Calu3 (cell line): ENCODE measurements around the gene MYL12B. TPM values are rescaled to one million over a fixed set of nuclear protein-coding genes. Genes with fewer than 3 reads are reported as not detected.
"Not testable (repeated sequence)": the region's sequence is repeated elsewhere in the genome, so short reads cannot be mapped to it uniquely, and the experiment has no call there.

Experiments
- BruUV-seq: library from RNA; stranded (reverse); fragments of 400-500 nt; replicated peaks from 2 replicates; lab custom pipeline; 2021; lab: Mats Ljungman, UMichigan
- CTCF ChIA-PET: fragments of 300-600 bp; sonication (Branson Sonifier 250); formaldehyde crosslinking; loops from one replicate; lab custom pipeline; 2022; ENCODE audit warnings: antibody characterized with exemption; lab: Charles Lee
- DNase-seq: peaks from one replicate; pipeline ENCODE4 v3.0.0; 2022
- H3K27ac Mint-ChIP-seq: one replicate; pipeline ENCODE4 v1.8.0; 2022; ENCODE audit warnings: mixed read lengths; ENCODE audit not compliant: unreplicated experiment
- H3K27me3 Mint-ChIP-seq: one replicate; pipeline ENCODE4 v1.8.0; 2022; ENCODE audit warnings: mixed read lengths; ENCODE audit not compliant: unreplicated experiment
- H3K36me3 Mint-ChIP-seq: one replicate; pipeline ENCODE4 v1.8.0; 2022; ENCODE audit warnings: mild to moderate bottlenecking, moderate library complexity, mixed read lengths; ENCODE audit not compliant: insufficient read depth, unreplicated experiment
- H3K4me1 Mint-ChIP-seq: one replicate; pipeline ENCODE4 v1.8.0; 2022; ENCODE audit warnings: mild to moderate bottlenecking, low read depth, mixed read lengths; ENCODE audit not compliant: unreplicated experiment
- H3K4me3 Mint-ChIP-seq: one replicate; pipeline ENCODE4 v1.8.0; 2022; ENCODE audit warnings: mild to moderate bottlenecking, low read depth, moderate library complexity, mixed read lengths; ENCODE audit not compliant: unreplicated experiment
- H3K9me3 Mint-ChIP-seq: one replicate; pipeline ENCODE4 v1.8.0; 2022; ENCODE audit warnings: low read depth, mixed read lengths; ENCODE audit not compliant: unreplicated experiment
- intact Hi-C: fragments of 100-400 bp; cut with micrococcal nuclease; formaldehyde crosslinking; loops from one replicate; pipeline ENCODE4 v1.10.0; 2022; ENCODE audit not compliant: unreplicated experiment
- total RNA-seq: library from RNA; stranded (reverse); gene quantifications from 2 replicates; pipeline ENCODE4 v1.2.3, GENCODE V29; 2022
- TF ChIP-seq, protein P1 (sequence below): fragments of 200-600 bp; IDR thresholded peaks from one replicate; pipeline ENCODE4 v1.8.0; 2022; ENCODE audit warnings: antibody characterized with exemption; ENCODE audit not compliant: unreplicated experiment

The MYL12B gene
- total RNA-seq, 1 experiment from 2014 or later, result 523 TPM

GRCh38 chr18:3269241-3269913 lies 7.4 kb downstream of the MYL12B start:
- peaks cover 55% of the 10 kb centered on the region for H3K36me3 Mint-ChIP-seq
- H3K27ac Mint-ChIP-seq, result peak overlapping the region; percentile 21
- no peak for DNase-seq
- intact Hi-C loops, result no loop called here
- H3K4me1 Mint-ChIP-seq, result peaks cover 68% of the 10 kb centered on the region
- CTCF ChIA-PET, result no interaction called here
- BruUV-seq, result no TSS peak
- H3K27me3 Mint-ChIP-seq, result no peaks in the 10 kb centered on the region
- TF ChIP-seq, protein P1, sequence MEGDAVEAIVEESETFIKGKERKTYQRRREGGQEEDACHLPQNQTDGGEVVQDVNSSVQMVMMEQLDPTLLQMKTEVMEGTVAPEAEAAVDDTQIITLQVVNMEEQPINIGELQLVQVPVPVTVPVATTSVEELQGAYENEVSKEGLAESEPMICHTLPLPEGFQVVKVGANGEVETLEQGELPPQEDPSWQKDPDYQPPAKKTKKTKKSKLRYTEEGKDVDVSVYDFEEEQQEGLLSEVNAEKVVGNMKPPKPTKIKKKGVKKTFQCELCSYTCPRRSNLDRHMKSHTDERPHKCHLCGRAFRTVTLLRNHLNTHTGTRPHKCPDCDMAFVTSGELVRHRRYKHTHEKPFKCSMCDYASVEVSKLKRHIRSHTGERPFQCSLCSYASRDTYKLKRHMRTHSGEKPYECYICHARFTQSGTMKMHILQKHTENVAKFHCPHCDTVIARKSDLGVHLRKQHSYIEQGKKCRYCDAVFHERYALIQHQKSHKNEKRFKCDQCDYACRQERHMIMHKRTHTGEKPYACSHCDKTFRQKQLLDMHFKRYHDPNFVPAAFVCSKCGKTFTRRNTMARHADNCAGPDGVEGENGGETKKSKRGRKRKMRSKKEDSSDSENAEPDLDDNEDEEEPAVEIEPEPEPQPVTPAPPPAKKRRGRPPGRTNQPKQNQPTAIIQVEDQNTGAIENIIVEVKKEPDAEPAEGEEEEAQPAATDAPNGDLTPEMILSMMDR, result no peak
- no peaks in the 10 kb centered on the region for H3K9me3 Mint-ChIP-seq
- H3K4me3 Mint-ChIP-seq, result peak overlapping the region; percentile 5

GRCh38 chr18:3269914-3270299 lies 8.0 kb downstream of the MYL12B start:
- TF ChIP-seq, protein P1, result no peak
- H3K27me3 Mint-ChIP-seq, result no peaks in the 10 kb centered on the region
- no peak for DNase-seq
- H3K4me1 Mint-ChIP-seq, result peaks cover 63% of the 10 kb centered on the region
- CTCF ChIA-PET, result no interaction called here
- intact Hi-C loops, result no loop called here
- H3K4me3 Mint-ChIP-seq, result peak overlapping the region; percentile 5
- BruUV-seq, result no TSS peak
- peaks cover 56% of the 10 kb centered on the region for H3K36me3 Mint-ChIP-seq
- H3K9me3 Mint-ChIP-seq, result no peaks in the 10 kb centered on the region
- peak overlapping the region; percentile 5 for H3K27ac Mint-ChIP-seq

GRCh38 chr18:3273042-3273441 lies 11.1 kb downstream of the MYL12B start:
- no peak for DNase-seq
- H3K4me3 Mint-ChIP-seq, result no peak overlapping the region
- H3K9me3 Mint-ChIP-seq, result no peaks in the 10 kb centered on the region
- H3K27ac Mint-ChIP-seq, result no peak overlapping the region
- TF ChIP-seq, protein P1, result no peak
- H3K36me3 Mint-ChIP-seq, result peaks cover 65% of the 10 kb centered on the region
- CTCF ChIA-PET, result no interaction called here
- no peaks in the 10 kb centered on the region for H3K27me3 Mint-ChIP-seq
- intact Hi-C loops, result no loop called here
- H3K4me1 Mint-ChIP-seq, result peaks cover 41% of the 10 kb centered on the region
- no TSS peak for BruUV-seq

- DNase-seq, H3K27me3 Mint-ChIP-seq, H3K9me3 Mint-ChIP-seq, H3K4me1 Mint-ChIP-seq, intact Hi-C loops, H3K4me3 Mint-ChIP-seq: not testable (repeated sequence)
- BruUV-seq, result TSS peak; percentile 84
- Mint-ChIP-seq H3K27ac (peak overlapping the region; percentile 16), H3K36me3 (peaks cover 68% of the 10 kb centered on the region)
- CTCF ChIA-PET, result interaction anchor here (0.6 kb wide), 1 partner anchor 389 kb away, joined by 5 read pairs; no protein-coding TSS in a partner anchor
Observed at GRCh38 chr18:3277643-3278213, 15.8 kb downstream of the MYL12B start.
